Measurements from ENCODE around the gene SMIM24.
"Not testable (repeated sequence)": the region's sequence is repeated elsewhere in the genome, so short reads cannot be mapped to it uniquely, and the experiment has no call there.

SMIM24 gene

GRCh38 chr19:3480383-3481091 is at the start of gene SMIM24:
SMIM24 (minus strand) TSS chr19:3480525; CDS start chr19:3480463, 62 bp downstream.
- DNase-seq (ENCODE audit: low read depth in 2 of 2), result no peak

GRCh38 chr19:3529299-3529698 is 49.0 kb upstream of the SMIM24 start:
- not testable (repeated sequence) for DNase-seq (ENCODE audit: low read depth in 2 of 2)

DNA sequence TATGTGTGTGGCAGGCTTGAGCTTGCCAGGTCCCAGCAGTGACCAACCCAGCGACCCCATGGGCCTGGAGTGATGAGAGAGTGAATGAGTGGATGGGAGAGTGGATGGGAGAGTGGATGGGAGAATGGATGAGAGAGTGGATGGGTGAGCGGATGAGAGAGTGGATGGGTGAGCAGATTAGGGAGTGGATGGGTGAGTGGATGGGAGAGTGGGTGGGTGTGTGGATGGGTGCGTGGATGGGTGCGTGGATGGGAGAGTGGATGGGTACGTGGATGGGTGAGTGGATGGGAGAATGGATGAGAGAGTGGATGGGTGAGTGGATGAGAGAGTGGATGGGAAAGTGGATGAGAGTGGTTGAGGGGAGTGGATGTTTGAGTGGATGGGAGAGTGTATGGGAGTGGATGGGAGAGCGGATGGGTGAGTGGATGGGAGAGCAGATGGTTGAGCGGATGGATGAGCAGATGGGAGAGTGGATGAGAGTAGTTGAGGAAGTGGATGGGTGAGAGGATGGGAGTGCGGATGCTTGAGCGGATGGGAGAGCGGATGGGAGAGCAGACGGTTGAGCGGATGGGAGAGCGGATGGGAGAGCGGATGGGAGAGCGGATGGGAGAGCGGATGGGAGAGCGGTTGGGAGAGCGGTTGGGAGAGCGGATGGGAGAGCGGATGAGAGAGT is 48.4 kb upstream of the SMIM24 start:
- no peak for DNase-seq (ENCODE audit: low read depth in 2 of 2)

GRCh38 chr19:3528080-3528479 is 47.8 kb upstream of the SMIM24 start:
- DNase-seq (ENCODE audit: low read depth in 2 of 2), result no peak

DNA sequence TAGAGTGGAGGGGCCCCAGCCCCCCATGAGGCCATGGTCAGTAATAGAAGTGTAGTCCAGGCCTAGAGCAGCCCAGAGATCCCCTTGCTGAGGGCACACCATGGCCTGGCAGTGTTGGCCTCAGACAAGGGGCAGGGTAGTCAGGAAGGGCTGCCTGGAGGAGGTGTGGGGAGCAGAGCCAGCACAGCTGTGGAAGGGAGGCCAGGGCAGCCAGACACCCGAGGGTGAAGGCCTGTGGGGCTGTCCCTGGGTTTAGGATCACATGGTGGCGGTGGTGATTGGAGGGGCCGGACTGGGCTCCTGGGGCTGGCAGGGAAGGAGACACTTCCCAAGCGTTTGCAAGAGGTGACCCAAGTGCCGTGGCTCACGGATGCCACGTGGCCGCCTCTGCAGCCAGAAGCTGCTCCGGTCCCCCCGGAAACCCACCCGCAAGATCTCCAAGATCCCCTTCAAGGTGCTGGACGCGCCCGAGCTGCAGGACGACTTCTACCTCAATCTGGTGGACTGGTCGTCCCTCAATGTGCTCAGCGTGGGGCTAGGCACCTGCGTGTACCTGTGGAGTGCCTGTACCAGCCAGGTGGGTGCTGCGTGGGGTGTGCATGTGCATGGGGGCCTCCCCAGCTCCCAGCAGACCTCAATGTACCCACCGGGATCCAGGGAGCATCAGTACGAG is 47.0 kb upstream of the SMIM24 start:
- DNase-seq (ENCODE audit: low read depth in 2 of 2), result no peak

DNA sequence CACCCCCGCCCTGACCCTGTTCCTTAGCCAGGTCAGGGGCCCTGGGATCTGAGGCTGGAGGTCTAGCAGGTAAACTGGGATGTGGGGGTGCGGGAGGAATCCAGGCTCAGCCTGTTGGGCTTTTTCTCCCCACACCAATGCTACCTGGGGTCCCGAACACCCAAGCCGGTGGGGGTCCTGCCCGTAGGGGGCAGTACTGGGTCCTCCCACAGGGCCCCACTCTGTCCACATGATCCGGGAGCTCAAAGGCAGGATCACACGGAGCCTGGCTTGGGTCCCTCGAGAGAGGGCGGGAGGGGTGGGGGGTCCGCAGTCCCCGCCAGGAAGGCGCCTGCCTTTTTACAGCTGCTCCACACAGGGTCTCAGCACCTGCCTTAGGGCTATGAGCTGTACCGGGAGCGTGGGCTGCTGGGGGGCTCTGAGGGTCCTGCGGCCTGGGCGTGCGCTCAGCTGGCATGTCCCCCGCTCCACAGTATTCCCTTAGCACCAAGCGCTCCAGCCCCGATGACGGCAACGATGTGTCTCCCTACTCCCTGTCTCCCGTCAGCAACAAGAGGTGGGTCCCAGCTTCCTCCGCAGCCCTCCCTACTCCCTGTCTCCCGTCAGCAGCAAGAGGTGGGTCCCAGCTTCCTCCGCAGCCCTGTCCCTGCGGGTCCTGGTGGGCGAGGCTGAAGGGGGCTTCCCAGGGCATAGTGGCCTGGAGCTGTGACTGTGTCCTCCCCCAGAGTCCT is 46.3 kb upstream of the SMIM24 start:
- DNase-seq (ENCODE audit: low read depth in 2 of 2), result no peak

GRCh38 chr19:3524904-3525451 is 44.7 kb upstream of the SMIM24 start:
- DNase-seq (ENCODE audit: low read depth in 2 of 2), result no peak

- no peak for DNase-seq (ENCODE audit: low read depth in 2 of 2)
Observed at GRCh38 chr19:3524078-3524842, 43.9 kb upstream of the SMIM24 start.

DNA sequence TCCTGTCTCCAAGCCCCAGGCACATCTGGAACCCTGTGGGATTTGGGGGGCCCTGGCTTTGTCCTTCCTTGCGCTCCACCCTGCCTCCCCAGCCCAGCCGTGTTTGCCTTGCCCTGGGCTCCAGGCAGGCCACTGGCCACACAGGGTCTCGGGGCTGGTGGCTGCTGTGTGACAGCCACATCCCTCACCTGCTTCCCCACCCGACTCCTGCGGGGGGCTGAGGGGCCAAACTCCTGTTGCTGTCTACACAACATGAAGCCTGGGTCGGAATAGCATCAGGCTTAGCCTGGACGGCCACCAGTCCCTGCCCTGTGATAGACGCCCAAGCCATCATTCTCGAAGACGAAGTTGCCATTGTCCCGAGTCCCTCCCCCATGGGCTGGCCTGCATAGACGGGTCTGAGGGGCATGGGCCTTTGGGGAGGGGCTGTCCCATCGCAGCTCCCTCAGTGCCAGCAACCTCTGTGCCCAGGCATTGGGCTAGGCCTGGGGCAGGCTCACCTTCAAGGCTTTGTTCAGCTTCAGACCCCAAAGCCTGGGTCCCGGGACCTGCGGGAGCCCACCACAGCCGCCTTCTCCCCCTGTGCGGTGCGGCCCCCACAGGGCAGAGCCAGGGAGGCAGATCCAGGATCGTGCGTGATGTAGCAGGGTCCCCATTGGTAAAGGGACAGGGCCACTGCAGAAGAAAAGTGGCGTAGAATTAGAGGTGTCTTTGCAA is 43.2 kb upstream of the SMIM24 start:
- no peak for DNase-seq (ENCODE audit: low read depth in 2 of 2)

DNA sequence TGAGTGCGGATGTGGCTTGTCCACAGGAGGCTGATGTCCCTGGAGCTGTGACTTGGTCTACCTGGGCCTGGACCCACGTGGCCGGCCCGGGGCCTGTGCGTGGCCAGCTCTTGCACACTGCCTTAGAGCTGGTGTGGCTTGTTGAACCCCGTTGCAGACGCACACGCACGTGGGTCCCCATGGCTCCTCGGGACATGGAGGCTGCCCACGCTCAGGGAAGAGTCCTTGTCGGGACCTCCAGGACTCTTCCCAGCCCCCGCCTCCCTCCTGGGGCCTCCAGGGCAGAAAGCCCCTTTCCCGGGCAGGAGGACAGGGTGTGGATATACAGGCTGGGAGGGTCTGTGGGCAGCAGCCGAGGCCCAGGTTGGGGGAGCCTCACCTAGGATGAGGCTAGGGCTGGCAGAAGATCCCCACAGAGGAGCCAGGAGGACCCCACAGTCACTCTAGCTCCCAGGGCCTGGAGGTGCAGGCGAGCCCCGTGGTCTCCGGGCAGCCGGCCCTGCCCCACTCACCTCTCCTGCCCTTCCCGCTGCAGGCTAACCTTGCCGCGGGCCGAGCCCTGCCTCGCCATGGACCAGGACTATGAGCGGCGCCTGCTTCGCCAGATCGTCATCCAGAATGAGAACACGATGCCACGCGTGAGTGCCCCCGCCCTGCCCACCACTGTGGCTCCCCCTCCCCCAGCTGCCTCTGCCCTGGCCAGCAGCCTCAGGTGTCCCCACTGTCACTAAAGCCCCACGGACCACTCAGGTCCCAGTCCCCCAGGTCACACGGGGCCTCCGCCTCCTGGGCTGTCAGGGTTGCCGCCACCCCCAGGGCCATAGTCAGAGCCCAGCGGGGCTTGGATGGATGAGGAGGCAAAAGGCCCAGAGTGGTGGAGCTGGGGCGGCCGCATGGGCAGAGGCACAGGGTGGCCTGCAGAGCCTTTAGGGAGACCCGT is 42.4 kb upstream of the SMIM24 start:
- no peak for DNase-seq (ENCODE audit: low read depth in 2 of 2)

GRCh38 chr19:3521104-3521445 is 40.8 kb upstream of the SMIM24 start:
- no peak for DNase-seq (ENCODE audit: low read depth in 2 of 2)

GRCh38 chr19:3520166-3521103 is 40.1 kb upstream of the SMIM24 start:
- no peak for DNase-seq (ENCODE audit: low read depth in 2 of 2)

DNA sequence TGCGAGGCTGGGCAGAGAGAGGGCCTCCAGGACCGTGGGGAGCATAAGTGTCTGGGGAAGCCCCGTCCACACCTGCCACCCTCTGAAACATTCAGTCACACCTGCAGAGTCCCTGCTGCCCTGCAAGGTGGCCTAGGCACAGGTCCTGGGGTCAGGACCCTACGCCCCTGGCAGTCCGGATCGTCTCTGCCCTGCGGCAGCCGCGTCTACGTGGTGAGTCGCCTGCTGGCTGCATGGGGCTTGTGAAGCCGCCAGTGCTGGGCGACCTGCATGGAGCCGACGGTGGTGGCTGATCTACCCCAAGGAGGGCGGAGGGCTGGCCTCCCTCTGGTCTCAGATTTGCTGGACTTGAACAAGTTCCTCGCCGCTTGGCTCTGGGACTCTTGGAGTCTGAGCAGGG is 38.8 kb upstream of the SMIM24 start:
- DNase-seq (ENCODE audit: low read depth in 2 of 2), result no peak

DNA sequence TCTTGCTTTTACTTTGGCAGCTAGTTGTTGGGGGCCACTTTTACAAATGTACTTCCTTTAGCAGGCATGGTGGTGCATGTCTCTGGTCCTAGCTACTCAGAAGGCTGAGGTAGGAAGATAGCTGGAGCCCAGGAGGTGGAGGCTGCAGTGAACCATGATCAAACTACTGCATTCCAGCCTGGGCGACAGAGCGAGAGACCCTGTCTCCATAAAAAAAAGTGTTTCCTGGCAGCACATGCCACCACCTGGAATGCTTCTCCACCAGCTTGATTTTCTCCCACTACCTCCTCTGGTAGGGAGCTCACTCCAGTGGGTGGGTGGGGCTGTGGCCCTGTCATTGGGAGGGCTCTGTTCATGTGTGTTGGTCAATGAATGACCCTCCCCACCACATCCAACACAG is 38.3 kb upstream of the SMIM24 start:
- DNase-seq (ENCODE audit: low read depth in 2 of 2), result no peak

GRCh38 chr19:3518255-3518654 is 37.9 kb upstream of the SMIM24 start:
- no peak for DNase-seq (ENCODE audit: low read depth in 2 of 2)

DNA sequence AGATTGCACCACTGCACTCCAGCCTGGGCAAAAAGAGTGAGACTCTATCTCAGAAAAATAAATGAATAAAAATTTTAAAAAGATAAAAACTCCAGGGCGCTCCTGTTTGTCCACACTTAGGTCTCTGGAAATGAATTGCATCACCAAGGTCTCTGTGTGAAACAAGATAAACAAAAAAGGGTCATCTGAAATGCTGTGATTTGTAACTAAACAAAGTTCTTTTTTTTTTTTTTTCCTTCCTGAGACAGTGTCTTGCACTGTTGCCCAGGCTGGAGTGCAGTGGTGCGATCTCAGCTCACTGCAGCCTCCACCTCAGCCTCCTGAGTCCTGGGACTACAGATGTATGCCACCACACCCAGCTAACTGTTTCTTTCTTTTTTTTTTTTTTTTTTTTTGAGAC is 37.3 kb upstream of the SMIM24 start:
- DNase-seq (ENCODE audit: low read depth in 2 of 2), result no peak

DNA sequence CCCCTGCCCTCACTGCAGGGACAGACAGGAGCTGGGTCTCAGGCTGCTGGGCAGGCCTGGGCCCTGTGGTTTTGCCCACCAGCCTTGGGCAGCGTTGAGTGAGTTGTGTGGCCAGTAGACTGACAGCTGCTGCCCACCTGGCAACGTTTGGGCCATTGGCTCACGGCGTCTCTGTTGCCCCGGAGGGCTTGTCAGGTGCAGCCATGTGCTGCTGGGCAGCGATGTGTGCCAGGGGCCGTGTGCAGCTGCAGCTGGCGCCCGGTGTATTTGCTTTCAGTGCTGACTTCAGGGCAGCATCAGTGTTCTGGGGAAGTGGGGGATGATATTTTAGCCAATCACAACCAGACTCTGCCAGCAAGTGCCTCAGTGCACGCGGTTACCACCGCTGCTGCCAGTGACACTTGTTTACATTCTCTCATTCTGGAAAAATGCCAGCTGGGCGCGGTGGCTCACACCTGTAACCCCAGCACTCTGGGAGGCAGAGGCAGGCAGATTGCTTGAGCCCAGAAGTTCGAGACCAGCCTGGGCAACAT is 36.4 kb upstream of the SMIM24 start:
- DNase-seq (ENCODE audit: low read depth in 2 of 2), result no peak

DNA sequence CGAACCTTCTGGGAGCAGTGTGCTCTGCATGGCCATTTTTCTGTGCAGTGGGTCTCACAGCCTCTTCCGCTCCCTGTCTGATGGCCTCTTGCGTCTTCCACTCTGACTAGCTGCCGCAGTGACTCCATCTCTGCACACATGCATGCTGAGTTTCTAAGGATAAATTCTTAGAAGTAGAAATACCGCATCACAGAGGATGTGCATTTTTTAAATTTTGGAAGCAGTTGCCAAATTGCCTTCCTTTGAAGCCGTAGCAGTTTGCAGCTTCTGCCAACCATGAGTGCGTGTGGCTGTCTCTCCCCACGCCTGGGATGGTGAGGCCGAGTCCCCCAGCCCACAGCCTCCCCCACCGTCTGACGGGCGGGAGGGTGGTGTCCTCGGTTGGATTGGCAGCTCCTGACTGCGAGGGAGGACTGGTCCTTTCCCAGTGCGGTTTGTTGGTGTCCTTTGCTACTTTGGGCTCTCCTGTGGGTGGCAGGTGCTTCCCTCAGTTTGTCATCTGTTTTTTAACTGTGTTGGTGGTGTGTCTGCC is 35.6 kb upstream of the SMIM24 start:
- DNase-seq (ENCODE audit: low read depth in 2 of 2), result no peak
